GM19328 (cell line): Measurements from ENCODE around the gene RNF19B.

Experiments used
- ATAC-seq: cut with Tn5 transposase; IDR thresholded peaks from one replicate; pipeline ENCODE4 v1.9.1; 2021; ENCODE audit warnings: mild to moderate bottlenecking, moderate library complexity; ENCODE audit not compliant: unreplicated experiment

Gene RNF19B

GRCh38 chr1:32891241-32891570, 73.4 kb downstream of the RNF19B start:
- no peak for ATAC-seq

- ATAC-seq: no peak
Measured at GRCh38 chr1:32890516-32891240, 73.9 kb downstream of the RNF19B start.

- ATAC-seq: no peak
Measured at GRCh38 chr1:32889731-32890278, 74.8 kb downstream of the RNF19B start.

GRCh38 chr1:32888677-32889420, 75.8 kb downstream of the RNF19B start:
- no peak for ATAC-seq

GRCh38 chr1:32888134-32888533, 76.5 kb downstream of the RNF19B start:
- ATAC-seq: no peak

GRCh38 chr1:32887623-32888022, 77.0 kb downstream of the RNF19B start:
- ATAC-seq: no peak

GRCh38 chr1:32886828-32887414, 77.7 kb downstream of the RNF19B start:
- ATAC-seq: no peak
